ENCODE results near the gene DCTPP1.
"Not testable (repeated sequence)": the region's sequence is repeated elsewhere in the genome, so short reads cannot be mapped to it uniquely, and the experiment has no call there.

The DCTPP1 gene

DNA sequence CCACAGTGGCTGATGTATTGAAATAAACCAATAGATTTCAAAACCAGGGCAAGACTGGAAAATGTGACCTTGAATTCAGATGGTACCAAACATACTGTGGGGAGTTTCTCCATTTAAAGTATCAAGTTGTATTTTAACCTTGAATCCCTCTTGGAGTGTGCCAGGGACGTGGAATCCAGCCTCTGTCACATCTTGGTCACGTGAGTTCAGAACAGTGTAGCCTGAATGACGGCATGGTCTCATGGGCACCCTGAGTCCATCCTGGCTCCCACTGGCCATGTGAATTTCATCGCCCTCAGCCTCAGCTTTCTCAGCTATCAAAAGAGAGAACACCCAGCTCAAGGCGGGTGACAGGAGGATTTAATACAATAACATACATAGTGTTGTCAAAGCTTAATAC lies 15.7 kb downstream of the DCTPP1 start:
- no peak for DNase-seq (ENCODE audit: low read depth in 2 of 2)

DNA sequence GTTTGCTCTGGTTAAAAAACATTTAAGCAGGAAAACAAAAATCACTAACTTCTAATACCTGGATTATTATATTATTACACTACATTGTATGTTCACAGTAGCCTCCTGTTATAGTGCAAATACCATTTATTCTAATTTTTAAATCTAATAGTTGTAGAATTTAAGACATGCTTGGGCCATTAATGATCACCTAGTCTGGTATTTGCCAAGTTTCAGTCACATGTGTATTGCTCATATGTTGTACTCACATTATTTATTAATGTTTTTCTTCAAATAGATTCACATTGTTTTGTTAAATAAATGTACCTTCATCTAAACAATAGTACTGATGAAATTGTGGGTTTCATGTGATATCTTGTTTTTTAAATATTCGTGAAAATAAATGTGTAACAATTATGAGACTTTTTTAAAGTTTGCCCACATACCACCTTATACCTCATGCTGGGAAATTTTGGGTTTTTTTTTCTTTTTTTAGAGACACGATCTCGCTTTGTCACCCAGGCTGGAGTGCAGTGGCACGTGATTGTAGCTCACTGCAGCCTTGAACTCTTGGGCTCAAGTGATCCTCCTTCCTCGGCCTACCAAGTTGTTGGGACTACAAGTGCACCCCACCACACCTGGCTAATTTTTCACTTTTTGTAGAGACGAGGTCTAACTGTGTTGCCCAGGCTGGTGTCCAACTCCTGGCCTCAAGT lies 16.6 kb downstream of the DCTPP1 start:
- DNase-seq (ENCODE audit: low read depth in 2 of 2), result no peak

- DNase-seq (ENCODE audit: low read depth in 2 of 2), result peak; percentile 87 to 93
These were observed 20.4 kb downstream of the DCTPP1 start for GRCh38 chr16:30409125-30410060.

GRCh38 chr16:30407804-30408534 lies 21.9 kb downstream of the DCTPP1 start:
- DNase-seq (ENCODE audit: low read depth in 2 of 2), result no peak

- peak; percentile 75 to 92 for DNase-seq (ENCODE audit: low read depth in 2 of 2)
These were observed 22.6 kb downstream of the DCTPP1 start, which contains the start of gene ZNF771 for GRCh38 chr16:30407102-30407803. TSS of gene ZNF771 (plus strand) at chr16:30407606. CDS start at chr16:30408054, 448 bp downstream.

DNA sequence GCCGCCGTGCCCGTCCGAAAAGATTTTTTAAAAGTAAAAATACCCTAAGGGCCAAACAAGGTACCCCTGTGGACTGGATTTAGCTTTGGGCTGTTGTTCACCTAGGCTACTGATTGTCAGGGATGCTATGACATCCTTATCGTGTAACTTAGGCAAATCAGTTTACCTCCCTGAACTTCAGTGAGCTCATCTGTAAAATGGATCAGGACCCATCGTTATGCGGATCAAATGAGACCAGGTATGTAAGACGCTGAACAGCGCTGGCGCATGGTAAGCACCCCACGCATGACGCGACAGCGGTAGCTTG lies 23.1 kb downstream of the DCTPP1 start:
- no peak for DNase-seq (ENCODE audit: low read depth in 2 of 2)

GRCh38 chr16:30401768-30402425 lies 27.9 kb downstream of the DCTPP1 start:
- no peak for DNase-seq (ENCODE audit: low read depth in 2 of 2)

DNA sequence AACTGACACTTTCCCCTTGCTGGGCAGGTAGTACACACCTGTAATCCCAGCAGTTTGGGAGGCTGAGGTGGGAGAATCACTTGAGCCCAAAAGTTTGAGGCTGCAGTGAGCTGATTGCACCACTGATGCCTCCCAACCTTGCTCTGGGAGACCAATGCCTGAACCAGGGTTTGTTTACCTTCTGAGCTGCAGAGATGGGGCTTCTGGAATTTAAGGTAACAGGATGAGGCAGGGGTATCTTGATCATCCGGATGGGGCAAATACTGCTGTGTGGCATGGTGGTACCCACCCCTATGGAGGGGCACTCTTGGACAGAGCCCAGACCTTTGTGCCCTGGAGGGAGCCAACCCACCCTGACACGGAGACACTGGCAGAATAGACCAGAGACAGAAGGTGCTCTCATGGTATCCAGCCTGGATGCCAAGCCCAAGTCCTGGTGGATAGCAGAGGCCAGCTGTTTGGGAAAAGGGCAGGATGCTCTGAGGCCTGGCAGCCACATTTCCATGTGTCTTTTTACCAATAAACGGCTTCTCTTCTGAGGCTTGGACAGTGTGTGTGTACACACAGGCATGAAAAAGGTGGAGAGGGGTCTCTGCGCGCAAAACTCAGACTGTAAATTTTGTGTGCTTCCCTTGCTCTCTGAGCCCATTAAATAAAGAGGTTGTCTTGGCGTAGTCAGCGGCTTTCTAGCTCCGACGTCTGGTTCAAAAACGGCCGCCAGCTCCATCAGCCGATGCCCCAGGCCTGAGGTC lies 30.2 kb downstream of the DCTPP1 start:
- no peak for DNase-seq (ENCODE audit: low read depth in 2 of 2)

DNA sequence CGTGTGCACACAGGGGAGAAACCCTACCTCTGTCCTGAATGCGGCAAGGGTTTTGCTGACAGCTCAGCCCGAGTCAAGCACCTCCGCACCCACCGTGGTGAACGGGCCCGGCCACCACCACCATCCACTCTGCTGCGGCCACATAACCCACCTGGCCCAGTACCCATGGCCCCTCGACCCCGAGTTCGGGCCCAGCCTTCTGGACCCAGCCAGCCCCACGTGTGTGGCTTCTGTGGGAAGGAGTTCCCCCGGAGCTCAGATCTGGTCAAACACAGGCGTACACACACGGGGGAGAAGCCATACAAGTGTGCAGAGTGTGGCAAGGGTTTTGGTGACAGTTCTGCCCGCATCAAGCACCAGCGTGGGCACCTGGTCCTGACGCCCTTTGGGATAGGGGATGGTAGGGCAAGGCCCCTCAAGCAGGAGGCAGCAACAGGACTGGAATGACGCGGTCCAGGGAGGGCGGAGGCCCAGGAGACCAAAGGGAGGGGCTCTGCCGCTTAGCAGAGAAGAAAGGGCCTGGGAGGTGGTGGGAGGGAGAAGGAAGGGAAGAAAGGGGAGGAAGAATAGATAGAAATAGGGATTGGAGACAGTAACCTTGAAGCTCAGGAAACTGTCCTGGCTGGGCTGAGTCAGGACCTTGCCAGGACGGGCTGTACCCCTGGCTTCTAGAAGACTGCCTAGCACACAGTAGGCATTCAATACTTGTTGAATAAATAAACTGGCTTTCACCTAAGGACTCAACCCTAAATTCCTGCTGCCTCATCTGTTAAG lies 31.0 kb downstream of the DCTPP1 start:
- no peak for DNase-seq (ENCODE audit: low read depth in 2 of 2)

DNA sequence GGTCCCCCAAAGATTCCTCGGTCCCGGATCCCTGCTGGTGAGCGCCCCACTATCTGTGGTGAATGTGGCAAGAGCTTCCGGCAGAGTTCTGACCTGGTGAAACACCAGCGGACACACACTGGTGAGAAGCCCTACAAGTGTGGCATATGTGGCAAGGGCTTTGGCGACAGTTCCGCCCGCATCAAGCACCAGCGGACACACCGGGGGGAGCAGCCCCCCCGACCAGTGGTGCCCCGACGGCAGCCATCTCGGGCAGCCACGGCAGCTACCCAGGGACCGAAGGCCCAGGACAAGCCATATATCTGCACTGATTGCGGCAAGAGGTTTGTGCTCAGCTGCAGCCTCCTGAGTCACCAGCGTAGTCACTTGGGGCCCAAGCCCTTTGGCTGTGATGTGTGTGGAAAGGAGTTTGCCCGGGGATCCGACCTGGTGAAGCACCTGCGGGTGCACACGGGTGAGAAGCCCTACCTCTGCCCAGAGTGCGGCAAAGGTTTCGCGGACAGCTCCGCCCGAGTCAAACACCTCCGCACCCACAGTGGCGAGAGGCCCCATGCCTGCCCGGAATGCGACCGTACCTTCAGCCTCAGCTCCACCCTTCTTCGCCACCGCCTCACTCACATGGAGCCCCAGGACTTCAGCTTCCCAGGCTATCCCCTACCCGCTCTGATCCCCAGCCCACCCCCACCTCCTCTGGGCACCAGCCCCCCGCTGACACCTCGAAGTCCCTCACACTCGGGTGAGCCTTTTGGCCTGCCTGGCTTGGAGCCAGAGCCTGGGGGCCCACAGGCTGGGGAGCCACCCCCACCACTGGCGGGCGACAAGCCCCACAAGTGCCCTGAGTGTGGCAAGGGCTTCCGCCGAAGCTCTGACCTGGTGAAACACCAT lies 31.8 kb downstream of the DCTPP1 start:
- DNase-seq (ENCODE audit: low read depth in 2 of 2), result no peak

DNA sequence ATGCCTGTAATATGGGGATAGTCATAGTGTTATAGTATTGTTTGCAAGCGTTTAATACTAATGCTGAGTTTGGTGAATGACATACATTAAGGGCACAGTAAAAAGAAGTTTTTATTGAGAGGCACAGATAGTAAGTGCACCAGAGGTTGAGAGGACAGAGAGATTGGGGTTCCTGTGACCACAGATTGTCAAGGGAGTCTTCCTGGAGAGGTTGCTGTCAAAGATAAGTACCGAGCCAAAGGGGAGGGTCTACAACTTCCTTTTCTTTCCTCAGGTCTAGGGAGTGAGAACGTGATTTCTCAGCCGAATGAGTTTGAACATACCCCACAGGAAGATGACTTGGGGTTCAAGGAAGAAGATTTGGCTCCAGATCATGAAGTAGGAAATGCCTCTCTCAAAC lies 32.8 kb downstream of the DCTPP1 start:
- no peak for DNase-seq (ENCODE audit: low read depth in 2 of 2)

- not testable (repeated sequence) for DNase-seq (ENCODE audit: low read depth in 2 of 2)
These were observed 33.2 kb downstream of the DCTPP1 start for GRCh38 chr16:30396627-30397026.

GRCh38 chr16:30395992-30396585 lies 33.7 kb downstream of the DCTPP1 start:
- DNase-seq (ENCODE audit: low read depth in 2 of 2), result no peak

GRCh38 chr16:30395155-30395991 lies 34.5 kb downstream of the DCTPP1 start, which contains the start of gene ZNF48:
TSS of gene ZNF48 (plus strand) at chr16:30395420. CDS start at chr16:30395795, 375 bp downstream.
- peak in 1 of 2 donors; percentile 34 for DNase-seq (ENCODE audit: low read depth in 2 of 2)

DNA sequence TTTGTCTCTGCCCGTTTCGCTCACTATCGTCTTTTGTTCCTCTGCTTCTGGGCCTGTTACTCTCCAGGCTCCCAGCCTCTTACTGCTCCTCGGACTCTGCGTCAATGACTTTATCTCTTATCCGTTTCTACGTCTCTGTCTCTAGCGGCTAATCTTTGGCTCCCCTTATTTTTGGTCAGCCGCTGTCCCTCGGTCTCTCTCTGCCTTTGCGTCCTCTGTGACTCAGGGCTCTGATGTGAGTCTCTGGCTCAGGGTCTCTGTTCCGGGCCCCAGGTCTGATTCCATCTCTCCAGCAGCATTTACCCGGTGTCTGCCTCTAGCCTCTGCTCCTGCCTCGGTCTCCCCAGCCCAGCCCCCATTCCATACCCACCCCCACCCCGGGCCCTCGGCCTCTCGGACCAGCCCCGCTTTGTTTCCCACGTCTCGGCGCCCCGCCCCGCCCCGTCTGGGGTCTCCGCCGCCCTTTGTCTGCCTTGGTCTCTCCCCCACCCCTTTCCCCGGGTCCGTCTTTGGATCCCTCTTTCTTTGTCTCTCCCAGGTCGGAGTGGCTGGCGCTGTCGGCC lies 35.2 kb downstream of the DCTPP1 start:
- no peak for DNase-seq (ENCODE audit: low read depth in 2 of 2)

GRCh38 chr16:30383521-30383920 lies 46.3 kb downstream of the DCTPP1 start:
- no peak for DNase-seq (ENCODE audit: low read depth in 2 of 2)

Data from stimulated activated CD4-positive, alpha-beta T cell treated with anti-CD3 and anti-CD28 coated beads, Interleukin-1b, Interleukin-23, amount 100 ng/mL, for 1 hour (primary cell).